ENCODE measurements around the gene ZNF26.

The ZNF26 gene

DNA sequence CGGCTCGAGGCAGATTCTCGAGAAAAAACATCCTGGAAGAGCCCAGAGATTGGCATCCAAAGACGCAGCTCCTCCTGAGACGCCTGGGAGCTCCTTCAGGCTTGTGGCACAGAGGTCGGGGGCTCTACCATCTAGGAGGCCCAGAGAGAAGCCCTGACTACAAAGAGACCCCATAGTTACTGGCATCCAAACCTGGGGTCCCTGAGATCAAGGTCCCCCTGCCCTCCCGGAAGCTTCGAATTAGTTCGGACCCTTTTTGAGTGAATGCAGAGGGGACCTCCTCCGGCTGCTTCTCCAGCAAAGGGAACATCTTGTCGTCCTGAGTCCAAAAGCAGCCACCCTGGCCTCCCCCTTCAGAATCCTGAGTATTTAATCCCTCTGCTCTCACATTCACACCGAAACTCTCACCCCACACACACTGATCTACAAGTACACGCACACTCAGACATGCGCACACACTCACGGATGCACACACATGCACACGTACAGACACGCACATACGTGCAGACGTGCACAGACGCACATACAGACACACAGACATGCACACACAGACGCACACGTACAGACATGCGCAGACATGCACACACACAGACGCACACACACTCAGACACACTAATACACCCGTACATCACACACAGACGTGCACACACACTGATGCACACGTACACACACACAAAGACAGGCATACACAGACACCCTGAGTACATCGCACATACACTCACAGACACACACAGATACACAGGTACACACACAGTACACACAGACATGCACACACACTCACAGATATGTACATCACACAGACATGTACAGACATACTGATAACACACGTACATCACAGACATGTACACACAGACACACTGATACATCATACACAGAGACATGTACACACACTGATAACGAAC is 36.0 kb upstream of the ZNF26 start:
- Histone ChIP-seq H3F3A (ENCODE audit: control insufficient read depth, insufficient read depth) (0 out of 2 replicates have a peak, but pooled peaks cover 2% of the 10 kb centered on the region), H3K4me2 (ENCODE audit: low read length) (no peak overlapping the region), H3K9me2 (replicated peaks; ENCODE audit: control insufficient read depth, low read length) (no peaks in the 10 kb centered on the region), H3K36me3 (ENCODE audit: control insufficient read depth, low read length) (peaks cover 5% of the 10 kb centered on the region; the same call in 1 of the 2 replicates), H3K27me3 (ENCODE audit: control insufficient read depth, low read length) (no peaks in the 10 kb centered on the region), H3K4me3 (ENCODE audit: low read length) (no peak overlapping the region), H4K20me1 (ENCODE audit: control insufficient read depth, insufficient read depth, low read depth, low read length) (no peaks in the 10 kb centered on the region), H3K4me1 (ENCODE audit: control insufficient read depth, low read length) (peaks cover 2% of the 10 kb centered on the region), H3K9me3 (ENCODE audit: control insufficient read depth, insufficient read depth, low read length) (peaks cover 61% of the 10 kb centered on the region), H3K27ac (ENCODE audit: low read depth, low read length) (no peak overlapping the region), H3K79me2 (ENCODE audit: control insufficient read depth, low read length) (peaks cover 6% of the 10 kb centered on the region)
- TF ChIP-seq, protein P1, sequence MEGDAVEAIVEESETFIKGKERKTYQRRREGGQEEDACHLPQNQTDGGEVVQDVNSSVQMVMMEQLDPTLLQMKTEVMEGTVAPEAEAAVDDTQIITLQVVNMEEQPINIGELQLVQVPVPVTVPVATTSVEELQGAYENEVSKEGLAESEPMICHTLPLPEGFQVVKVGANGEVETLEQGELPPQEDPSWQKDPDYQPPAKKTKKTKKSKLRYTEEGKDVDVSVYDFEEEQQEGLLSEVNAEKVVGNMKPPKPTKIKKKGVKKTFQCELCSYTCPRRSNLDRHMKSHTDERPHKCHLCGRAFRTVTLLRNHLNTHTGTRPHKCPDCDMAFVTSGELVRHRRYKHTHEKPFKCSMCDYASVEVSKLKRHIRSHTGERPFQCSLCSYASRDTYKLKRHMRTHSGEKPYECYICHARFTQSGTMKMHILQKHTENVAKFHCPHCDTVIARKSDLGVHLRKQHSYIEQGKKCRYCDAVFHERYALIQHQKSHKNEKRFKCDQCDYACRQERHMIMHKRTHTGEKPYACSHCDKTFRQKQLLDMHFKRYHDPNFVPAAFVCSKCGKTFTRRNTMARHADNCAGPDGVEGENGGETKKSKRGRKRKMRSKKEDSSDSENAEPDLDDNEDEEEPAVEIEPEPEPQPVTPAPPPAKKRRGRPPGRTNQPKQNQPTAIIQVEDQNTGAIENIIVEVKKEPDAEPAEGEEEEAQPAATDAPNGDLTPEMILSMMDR (IDR thresholded peaks at IDR 0.05; ENCODE audit: low read depth, low read length, poor library complexity, severe bottlenecking), result no peak
- no peak for TF ChIP-seq EZH2phosphoT487 (IDR thresholded peaks at IDR 0.05; ENCODE audit: borderline replicate concordance, low read length)

DNA sequence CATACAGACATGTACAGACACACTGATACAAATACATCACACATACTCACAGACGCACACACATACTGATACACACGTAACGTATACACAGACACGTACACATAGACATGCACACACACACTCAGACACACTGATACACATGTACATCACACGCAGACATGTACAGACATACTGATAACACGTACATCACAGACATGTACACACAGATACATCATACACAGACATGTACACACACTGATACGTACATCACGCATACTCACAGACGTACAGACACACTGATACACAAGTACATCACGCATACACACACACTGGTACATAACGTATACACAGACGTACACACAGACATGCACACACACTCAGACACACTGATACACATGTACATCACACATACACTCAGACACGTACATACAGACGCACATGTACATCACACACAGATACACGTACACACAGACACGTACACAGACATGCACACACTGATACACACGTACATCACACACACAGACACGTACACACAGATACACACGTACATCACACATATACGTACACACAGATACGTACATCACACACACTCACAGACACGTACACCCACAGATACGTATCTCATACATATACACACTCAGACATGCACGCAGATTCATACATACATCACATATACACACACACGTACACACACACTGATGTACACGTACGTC is 35.2 kb upstream of the ZNF26 start:
- Histone ChIP-seq H3K79me2 (ENCODE audit: control insufficient read depth, low read length) (peaks cover 10% of the 10 kb centered on the region), H3K9me2 (replicated peaks; ENCODE audit: control insufficient read depth, low read length) (no peaks in the 10 kb centered on the region), H3K27ac (ENCODE audit: low read depth, low read length) (no peak overlapping the region), H3K36me3 (ENCODE audit: control insufficient read depth, low read length) (no peaks in the 10 kb centered on the region; the same call in 1 of the 2 replicates), H3F3A (ENCODE audit: control insufficient read depth, insufficient read depth) (0 out of 2 replicates have a peak, but pooled peaks cover 2% of the 10 kb centered on the region), H3K9me3 (ENCODE audit: control insufficient read depth, insufficient read depth, low read length) (peaks cover 59% of the 10 kb centered on the region), H3K4me3 (ENCODE audit: low read length) (no peak overlapping the region), H3K27me3 (ENCODE audit: control insufficient read depth, low read length) (no peaks in the 10 kb centered on the region), H3K4me1 (ENCODE audit: control insufficient read depth, low read length) (peaks cover 7% of the 10 kb centered on the region), H3K4me2 (ENCODE audit: low read length) (no peak overlapping the region), H4K20me1 (ENCODE audit: control insufficient read depth, insufficient read depth, low read depth, low read length) (no peaks in the 10 kb centered on the region)
- TF ChIP-seq EZH2phosphoT487 (IDR thresholded peaks at IDR 0.05; ENCODE audit: borderline replicate concordance, low read length), result no peak
- TF ChIP-seq, protein P1 (IDR thresholded peaks at IDR 0.05; ENCODE audit: low read depth, low read length, poor library complexity, severe bottlenecking), result no peak

DNA sequence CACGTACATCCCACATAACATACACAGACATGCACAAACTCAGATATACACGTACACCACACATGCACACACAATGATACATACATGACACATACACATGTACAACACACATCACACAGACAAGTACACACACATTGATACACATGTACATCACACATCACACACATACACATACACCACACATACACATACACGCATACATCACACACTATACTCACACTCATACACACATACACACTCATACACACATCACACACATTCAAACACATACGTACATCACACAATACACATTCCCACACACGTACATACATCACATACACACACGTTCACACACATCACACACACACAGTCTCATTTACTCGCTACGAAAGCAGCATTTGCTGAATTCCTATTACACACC is 34.5 kb upstream of the ZNF26 start:
- H3K27me3 ChIP-seq (ENCODE audit: control insufficient read depth, low read length), result no peaks in the 10 kb centered on the region
- H3K36me3 ChIP-seq (ENCODE audit: control insufficient read depth, low read length), result no peaks in the 10 kb centered on the region; the same call in 1 of the 2 replicates
- H3K4me2 ChIP-seq (ENCODE audit: low read length), result no peak overlapping the region
- H3K4me3 ChIP-seq (ENCODE audit: low read length), result no peak overlapping the region
- H3K27ac ChIP-seq (ENCODE audit: low read depth, low read length), result no peak overlapping the region
- peaks cover 10% of the 10 kb centered on the region for H3K79me2 ChIP-seq (ENCODE audit: control insufficient read depth, low read length)
- no peaks in the 10 kb centered on the region for H4K20me1 ChIP-seq (ENCODE audit: control insufficient read depth, insufficient read depth, low read depth, low read length)
- H3K4me1 ChIP-seq (ENCODE audit: control insufficient read depth, low read length), result peaks cover 7% of the 10 kb centered on the region
- 0 out of 2 replicates have a peak, but pooled peaks cover 2% of the 10 kb centered on the region for H3F3A ChIP-seq (ENCODE audit: control insufficient read depth, insufficient read depth)
- peaks cover 59% of the 10 kb centered on the region for H3K9me3 ChIP-seq (ENCODE audit: control insufficient read depth, insufficient read depth, low read length)
- H3K9me2 ChIP-seq (replicated peaks; ENCODE audit: control insufficient read depth, low read length), result no peaks in the 10 kb centered on the region
- no peak for TF ChIP-seq EZH2phosphoT487 (IDR thresholded peaks at IDR 0.05; ENCODE audit: borderline replicate concordance, low read length)
- TF ChIP-seq, protein P1 (IDR thresholded peaks at IDR 0.05; ENCODE audit: low read depth, low read length, poor library complexity, severe bottlenecking), result no peak
